ENCODE data around the gene GUK1. TPM values are rescaled to one million over a fixed set of nuclear protein-coding genes. Genes with fewer than 3 reads are reported as not detected.

GUK1 gene
- total RNA-seq, 1 experiment from 2014 or later: 111 TPM

DNA sequence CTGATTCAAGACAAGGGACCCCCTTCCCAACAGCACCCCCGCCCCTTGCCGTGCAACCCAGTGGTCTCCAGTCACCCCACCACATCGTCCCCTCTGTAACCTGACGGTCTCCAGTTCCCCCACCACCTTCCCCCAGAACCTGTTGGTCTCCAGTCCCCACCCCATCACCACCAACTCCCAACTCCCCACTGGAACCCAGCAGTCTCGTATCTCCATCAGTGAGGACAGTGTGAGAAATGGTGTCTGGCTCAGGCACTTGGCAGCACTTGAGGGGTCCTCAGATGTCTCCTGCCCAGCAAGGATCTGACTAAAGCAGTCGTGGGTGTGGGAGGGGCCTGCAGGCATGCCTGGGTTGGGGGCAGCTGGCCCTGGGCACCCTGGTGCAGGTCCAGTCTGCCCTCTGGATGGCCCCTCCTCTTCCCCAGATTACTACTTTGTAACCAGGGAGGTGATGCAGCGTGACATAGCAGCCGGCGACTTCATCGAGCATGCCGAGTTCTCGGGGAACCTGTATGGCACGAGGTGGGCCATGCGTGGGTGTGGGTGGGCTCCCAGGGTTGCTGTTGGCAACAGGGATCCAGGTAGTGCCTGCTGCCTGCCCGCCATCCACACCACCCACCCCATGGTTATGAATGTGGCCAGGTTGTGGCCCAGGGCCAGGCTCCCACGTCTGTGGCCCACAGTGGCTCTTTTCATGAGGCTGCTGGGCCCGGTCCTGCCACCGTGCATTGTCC, 6.5 kb downstream of the GUK1 start (continued):
- TF ChIP-seq, protein P1, sequence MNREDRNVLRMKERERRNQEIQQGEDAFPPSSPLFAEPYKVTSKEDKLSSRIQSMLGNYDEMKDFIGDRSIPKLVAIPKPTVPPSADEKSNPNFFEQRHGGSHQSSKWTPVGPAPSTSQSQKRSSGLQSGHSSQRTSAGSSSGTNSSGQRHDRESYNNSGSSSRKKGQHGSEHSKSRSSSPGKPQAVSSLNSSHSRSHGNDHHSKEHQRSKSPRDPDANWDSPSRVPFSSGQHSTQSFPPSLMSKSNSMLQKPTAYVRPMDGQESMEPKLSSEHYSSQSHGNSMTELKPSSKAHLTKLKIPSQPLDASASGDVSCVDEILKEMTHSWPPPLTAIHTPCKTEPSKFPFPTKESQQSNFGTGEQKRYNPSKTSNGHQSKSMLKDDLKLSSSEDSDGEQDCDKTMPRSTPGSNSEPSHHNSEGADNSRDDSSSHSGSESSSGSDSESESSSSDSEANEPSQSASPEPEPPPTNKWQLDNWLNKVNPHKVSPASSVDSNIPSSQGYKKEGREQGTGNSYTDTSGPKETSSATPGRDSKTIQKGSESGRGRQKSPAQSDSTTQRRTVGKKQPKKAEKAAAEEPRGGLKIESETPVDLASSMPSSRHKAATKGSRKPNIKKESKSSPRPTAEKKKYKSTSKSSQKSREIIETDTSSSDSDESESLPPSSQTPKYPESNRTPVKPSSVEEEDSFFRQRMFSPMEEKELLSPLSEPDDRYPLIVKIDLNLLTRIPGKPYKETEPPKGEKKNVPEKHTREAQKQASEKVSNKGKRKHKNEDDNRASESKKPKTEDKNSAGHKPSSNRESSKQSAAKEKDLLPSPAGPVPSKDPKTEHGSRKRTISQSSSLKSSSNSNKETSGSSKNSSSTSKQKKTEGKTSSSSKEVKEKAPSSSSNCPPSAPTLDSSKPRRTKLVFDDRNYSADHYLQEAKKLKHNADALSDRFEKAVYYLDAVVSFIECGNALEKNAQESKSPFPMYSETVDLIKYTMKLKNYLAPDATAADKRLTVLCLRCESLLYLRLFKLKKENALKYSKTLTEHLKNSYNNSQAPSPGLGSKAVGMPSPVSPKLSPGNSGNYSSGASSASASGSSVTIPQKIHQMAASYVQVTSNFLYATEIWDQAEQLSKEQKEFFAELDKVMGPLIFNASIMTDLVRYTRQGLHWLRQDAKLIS (CRISPR knock-in tag; IDR thresholded peaks at IDR 0.05; ENCODE audit: borderline replicate concordance): no peak

DNA sequence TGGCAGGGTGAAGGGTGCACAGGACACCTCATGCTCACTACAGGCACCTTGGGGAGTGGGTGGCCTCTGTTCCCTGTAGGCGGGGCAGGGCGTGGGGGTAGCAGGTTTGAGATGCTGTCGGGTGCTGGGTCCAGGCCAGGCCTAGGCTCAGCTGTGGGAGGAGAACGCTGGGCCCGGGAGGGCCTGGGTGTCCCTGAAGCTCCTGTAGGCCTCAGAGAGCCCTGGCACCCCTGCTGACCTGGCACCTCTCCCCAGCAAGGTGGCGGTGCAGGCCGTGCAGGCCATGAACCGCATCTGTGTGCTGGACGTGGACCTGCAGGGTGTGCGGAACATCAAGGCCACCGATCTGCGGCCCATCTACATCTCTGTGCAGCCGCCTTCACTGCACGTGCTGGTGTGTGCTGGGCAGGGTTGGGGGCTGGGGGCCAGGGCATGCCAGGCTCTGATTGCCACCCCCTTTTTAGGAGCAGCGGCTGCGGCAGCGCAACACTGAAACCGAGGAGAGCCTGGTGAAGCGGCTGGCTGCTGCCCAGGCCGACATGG, 7.1 kb downstream of the GUK1 start:
- H3K9me3 Mint-ChIP-seq: no peaks in the 10 kb centered on the region
- ChIA-PET CTCF (no interaction called here), POLR2A (no interaction called here)
- H3K27ac Mint-ChIP-seq: no peak overlapping the region
- no peaks in the 10 kb centered on the region for H3K27me3 Mint-ChIP-seq (ENCODE audit: low read depth)
- ATAC-seq (no peak), DNase-seq (ENCODE audit: low spot score) (no peak)
- H3K36me3 Mint-ChIP-seq: no peaks in the 10 kb centered on the region
- H3K4me3 Mint-ChIP-seq: no peak overlapping the region
- TF ChIP-seq, protein P2, sequence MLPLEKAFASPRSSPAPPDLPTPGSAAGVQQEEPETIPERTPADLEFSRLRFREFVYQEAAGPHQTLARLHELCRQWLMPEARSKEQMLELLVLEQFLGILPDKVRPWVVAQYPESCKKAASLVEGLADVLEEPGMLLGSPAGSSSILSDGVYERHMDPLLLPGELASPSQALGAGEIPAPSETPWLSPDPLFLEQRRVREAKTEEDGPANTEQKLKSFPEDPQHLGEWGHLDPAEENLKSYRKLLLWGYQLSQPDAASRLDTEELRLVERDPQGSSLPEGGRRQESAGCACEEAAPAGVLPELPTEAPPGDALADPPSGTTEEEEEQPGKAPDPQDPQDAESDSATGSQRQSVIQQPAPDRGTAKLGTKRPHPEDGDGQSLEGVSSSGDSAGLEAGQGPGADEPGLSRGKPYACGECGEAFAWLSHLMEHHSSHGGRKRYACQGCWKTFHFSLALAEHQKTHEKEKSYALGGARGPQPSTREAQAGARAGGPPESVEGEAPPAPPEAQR (CRISPR knock-in tag; IDR thresholded peaks at IDR 0.05): no peak
- TF ChIP-seq, protein P3, sequence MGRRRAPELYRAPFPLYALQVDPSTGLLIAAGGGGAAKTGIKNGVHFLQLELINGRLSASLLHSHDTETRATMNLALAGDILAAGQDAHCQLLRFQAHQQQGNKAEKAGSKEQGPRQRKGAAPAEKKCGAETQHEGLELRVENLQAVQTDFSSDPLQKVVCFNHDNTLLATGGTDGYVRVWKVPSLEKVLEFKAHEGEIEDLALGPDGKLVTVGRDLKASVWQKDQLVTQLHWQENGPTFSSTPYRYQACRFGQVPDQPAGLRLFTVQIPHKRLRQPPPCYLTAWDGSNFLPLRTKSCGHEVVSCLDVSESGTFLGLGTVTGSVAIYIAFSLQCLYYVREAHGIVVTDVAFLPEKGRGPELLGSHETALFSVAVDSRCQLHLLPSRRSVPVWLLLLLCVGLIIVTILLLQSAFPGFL (CRISPR knock-in tag; IDR thresholded peaks at IDR 0.05; ENCODE audit: borderline replicate concordance): no peak
- no peak for TF ChIP-seq SP1 (CRISPR knock-in tag; conservative IDR thresholded peaks at IDR 0.05)
- TF ChIP-seq ELF4 (CRISPR knock-in tag; IDR thresholded peaks at IDR 0.05; ENCODE audit: low read depth): no peak
- TF ChIP-seq, protein P4, sequence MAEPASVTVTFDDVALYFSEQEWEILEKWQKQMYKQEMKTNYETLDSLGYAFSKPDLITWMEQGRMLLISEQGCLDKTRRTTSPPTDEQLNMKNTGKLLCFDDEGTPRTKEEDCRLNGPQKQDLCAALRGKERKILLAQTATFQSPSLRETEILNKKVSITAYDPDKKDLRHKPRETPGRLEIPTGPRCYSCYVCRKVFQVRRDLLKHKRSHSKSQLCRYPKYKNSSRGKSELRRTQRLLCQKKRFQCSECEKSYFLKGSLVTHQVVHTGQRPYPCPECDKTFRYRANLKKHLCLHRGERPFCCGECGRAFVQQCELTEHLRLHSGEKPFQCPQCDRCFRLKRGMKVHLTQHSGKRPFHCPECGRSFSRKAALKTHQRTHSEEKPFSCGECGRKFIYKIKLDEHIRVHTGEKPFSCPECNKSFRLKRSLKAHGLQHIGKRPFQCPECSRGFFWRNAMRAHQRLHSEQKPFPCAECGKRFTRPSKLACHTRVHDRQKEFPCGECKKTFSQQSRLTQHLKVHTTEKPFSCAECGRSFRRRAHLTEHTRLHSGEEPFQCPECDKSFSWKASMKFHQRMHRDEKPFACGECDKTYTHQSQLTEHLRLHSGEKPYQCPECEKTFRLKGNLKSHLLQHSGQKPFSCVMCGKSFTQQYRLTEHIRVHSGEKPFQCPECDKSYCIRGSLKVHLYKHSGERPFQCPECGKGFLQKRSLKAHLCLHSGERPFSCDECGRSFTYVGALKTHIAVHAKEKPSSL (CRISPR knock-in tag; conservative IDR thresholded peaks at IDR 0.05): no peak
- no peak for TF ChIP-seq ESRRA (CRISPR knock-in tag; IDR thresholded peaks at IDR 0.05; ENCODE audit: borderline replicate concordance)
- TF ChIP-seq ZNF232 (CRISPR knock-in tag; IDR thresholded peaks at IDR 0.05): no peak
- TF ChIP-seq, protein P5, sequence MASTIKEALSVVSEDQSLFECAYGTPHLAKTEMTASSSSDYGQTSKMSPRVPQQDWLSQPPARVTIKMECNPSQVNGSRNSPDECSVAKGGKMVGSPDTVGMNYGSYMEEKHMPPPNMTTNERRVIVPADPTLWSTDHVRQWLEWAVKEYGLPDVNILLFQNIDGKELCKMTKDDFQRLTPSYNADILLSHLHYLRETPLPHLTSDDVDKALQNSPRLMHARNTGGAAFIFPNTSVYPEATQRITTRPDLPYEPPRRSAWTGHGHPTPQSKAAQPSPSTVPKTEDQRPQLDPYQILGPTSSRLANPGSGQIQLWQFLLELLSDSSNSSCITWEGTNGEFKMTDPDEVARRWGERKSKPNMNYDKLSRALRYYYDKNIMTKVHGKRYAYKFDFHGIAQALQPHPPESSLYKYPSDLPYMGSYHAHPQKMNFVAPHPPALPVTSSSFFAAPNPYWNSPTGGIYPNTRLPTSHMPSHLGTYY (CRISPR knock-in tag; IDR thresholded peaks at IDR 0.05): no peak
- TF ChIP-seq PRRX2 (CRISPR knock-in tag; IDR thresholded peaks at IDR 0.05): no peak
- no peak for TF ChIP-seq GRHL2 (CRISPR knock-in tag; IDR thresholded peaks at IDR 0.05; ENCODE audit: insufficient replicate concordance, severe bottlenecking)
- TF ChIP-seq, protein P6, sequence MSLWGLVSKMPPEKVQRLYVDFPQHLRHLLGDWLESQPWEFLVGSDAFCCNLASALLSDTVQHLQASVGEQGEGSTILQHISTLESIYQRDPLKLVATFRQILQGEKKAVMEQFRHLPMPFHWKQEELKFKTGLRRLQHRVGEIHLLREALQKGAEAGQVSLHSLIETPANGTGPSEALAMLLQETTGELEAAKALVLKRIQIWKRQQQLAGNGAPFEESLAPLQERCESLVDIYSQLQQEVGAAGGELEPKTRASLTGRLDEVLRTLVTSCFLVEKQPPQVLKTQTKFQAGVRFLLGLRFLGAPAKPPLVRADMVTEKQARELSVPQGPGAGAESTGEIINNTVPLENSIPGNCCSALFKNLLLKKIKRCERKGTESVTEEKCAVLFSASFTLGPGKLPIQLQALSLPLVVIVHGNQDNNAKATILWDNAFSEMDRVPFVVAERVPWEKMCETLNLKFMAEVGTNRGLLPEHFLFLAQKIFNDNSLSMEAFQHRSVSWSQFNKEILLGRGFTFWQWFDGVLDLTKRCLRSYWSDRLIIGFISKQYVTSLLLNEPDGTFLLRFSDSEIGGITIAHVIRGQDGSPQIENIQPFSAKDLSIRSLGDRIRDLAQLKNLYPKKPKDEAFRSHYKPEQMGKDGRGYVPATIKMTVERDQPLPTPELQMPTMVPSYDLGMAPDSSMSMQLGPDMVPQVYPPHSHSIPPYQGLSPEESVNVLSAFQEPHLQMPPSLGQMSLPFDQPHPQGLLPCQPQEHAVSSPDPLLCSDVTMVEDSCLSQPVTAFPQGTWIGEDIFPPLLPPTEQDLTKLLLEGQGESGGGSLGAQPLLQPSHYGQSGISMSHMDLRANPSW (CRISPR knock-in tag; conservative IDR thresholded peaks at IDR 0.05; ENCODE audit: low read depth): no peak
- TF ChIP-seq, protein P7, sequence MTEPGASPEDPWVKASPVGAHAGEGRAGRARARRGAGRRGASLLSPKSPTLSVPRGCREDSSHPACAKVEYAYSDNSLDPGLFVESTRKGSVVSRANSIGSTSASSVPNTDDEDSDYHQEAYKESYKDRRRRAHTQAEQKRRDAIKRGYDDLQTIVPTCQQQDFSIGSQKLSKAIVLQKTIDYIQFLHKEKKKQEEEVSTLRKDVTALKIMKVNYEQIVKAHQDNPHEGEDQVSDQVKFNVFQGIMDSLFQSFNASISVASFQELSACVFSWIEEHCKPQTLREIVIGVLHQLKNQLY (CRISPR knock-in tag; IDR thresholded peaks at IDR 0.05): no peak
- H3K4me1 Mint-ChIP-seq: 0 out of 2 replicates have a peak, but pooled peaks cover 2% of the 10 kb centered on the region
